GM12864 (cell line): ENCODE results near the gene LINC01488.

ENCODE experiments used
- DNase-seq: peaks from one replicate; pipeline ENCODE4 v3.0.0-alpha.2; 2011; ENCODE audit warnings: low read depth
- H3K4me3 ChIP-seq: 2 replicates; pipeline ENCODE4 v1.5.1; 2011; ENCODE audit warnings: mild to moderate bottlenecking, low read depth, low read length, control low read depth
- CTCF ChIP-seq: IDR thresholded peaks from 2 replicates; pipeline ENCODE4 v1.5.1; 2011; ENCODE audit warnings: low read depth, mild to moderate bottlenecking, moderate library complexity, low read length, control low read depth, inconsistent platforms; ENCODE audit errors: missing control alignments

The LINC01488 gene

DNA sequence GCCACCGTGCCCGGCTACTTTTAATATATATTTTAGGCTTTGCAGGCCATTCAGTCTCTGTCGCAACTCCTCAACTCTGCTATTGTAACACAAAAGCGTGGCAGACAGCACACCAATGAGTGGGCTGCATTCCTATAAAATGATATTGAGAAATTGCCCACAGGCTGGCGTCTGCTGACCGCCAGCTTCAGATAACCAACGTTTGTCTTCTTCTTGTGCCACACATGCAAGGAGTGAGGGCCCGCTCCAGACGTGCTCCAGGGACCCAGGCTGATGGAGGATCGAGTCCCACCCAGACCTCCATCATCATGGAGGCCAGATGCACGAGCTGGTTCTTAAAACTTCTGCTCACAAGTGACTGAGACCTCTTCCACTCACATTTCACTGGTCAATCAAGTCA is 35.4 kb upstream of the LINC01488 start:
- TF ChIP-seq CTCF: no peak
- DNase-seq: no peak
- no peak overlapping the region for H3K4me3 ChIP-seq

DNA sequence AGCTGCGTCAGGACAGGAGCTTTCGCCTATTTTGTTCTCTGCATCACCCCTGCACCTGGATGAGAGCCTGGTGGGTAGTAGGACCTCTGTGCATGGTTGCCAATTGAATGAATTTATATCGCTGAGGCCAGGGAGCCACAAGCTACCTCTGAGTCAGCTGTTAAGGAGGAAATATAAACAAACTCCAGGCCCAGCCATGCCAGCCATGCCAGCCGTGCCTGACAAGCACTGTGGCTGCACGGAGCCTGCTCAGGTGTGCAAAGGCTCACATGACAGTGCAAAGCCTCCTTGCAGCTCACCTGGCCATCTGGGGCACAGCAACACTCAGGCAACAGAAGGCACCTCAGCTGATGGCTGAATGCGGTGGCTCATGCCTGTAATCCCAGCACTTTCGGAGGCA is 33.7 kb upstream of the LINC01488 start:
- no peak for DNase-seq
- no peak overlapping the region for H3K4me3 ChIP-seq
- TF ChIP-seq CTCF: no peak

DNA sequence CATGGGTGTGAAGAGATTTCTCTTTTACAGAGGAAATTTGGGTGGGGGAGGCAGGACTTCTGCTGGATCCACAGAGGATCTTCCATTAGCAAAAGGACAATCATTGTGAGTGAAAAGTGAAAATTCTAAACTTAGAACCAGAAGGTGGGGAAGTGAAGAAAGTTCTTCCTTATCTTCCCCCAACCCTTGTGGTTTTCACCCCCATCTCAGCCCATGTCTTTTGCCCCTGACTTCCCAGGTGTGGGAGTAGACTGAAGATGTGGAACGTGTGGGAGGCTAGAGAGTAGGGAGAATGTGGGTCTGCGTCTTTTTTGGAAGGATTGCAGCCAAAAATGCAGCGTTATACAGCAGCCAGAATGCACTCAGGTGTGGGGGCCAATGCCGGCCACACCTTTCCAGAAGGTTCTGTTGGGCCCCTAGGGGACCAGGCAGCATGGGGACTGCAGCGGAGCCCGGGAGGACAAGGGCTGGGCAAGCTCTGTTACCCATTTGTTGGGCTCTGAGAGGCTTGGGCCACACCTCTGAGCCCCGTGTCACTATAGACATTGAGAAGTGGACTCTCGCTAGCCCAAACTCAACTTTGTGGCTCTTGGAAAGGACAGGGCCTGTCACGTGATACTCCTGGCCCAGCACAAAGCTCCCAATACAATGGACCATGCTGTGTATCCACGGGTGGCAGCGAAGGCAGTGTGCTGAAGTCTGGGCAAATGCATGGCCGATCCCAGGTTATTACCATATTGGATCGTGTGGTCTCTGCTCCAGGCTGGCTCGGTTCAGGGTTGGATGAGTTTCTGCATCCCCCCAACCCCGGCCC is 32.8 kb upstream of the LINC01488 start:
- no peak for TF ChIP-seq CTCF
- DNase-seq: no peak
- H3K4me3 ChIP-seq: no peak overlapping the region

DNA sequence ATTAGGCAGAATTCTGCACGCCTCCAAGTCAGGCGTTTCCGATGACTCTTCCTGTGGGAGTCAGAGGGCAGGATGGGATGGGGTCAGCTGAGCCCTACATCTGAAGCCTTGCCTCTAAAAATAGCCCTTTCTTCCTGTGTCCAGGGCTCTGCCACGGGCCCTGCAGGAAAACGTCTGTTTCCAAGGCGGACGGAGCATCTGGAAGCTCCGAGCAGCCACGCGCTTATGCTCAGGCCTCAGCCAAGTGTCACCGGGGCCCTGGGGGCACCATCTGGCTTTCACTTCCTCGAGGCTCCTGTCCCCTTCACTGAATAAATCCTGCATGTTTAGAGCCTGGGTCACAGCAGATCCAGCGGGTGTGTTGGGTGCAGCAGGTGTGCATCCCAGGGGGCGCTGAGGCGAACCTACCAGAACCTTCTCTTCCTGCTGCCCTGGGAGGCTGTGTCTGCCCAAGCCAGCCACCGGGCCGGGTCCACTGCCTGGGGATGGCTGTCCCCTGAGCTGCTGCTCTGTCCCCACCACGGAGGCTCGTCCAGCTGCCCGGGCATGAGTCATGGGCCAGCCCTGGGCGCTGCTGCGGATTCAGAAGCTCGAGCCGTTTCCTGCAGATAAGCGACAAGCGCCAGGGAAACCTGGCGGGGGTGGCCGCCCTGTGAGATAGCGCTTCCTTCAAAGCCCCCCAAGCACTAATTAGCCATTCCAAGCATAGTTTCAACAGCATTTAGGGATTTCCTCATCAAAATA is 32.0 kb upstream of the LINC01488 start:
- no peak for TF ChIP-seq CTCF
- no peak overlapping the region for H3K4me3 ChIP-seq
- DNase-seq: no peak

DNA sequence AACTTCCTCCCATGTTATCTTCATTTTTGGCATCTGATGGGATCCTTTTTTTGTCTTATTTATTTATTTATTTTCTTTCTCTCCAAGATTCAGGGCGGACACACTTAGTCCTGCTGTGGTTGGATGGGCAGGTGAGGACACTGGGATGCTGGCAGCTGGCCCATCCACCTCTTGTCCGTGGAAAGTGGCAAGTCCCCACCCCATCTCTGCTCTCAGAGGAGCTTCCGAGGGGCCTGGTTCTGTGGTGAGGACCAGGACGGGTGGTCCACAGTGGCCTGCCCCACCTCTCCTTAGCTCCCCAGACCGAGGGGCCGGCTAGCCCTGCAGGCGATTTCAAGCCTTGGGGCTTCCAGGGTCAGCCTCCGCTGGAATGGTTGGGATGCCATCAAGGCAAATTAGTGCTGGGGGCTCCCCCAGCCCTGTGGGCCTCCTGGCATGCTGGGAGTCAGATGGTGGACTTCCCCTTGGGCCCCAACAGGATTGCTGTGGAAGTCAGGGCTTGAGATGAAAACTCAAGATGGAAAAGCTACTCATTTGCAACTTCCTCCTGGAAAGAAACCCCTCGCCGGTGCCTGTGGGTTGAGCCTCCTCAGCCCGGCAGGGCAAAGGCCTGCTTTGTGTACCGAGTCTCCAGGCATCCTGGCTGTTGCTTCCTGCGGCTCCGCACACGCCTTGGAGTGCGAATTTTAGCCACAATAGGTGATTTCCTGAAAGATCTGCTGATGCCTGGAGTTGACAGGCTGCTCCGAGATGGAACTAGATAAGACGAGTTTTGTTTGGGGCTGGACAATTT is 31.2 kb upstream of the LINC01488 start:
- H3K4me3 ChIP-seq: no peak overlapping the region
- no peak for TF ChIP-seq CTCF
- DNase-seq: no peak

DNA sequence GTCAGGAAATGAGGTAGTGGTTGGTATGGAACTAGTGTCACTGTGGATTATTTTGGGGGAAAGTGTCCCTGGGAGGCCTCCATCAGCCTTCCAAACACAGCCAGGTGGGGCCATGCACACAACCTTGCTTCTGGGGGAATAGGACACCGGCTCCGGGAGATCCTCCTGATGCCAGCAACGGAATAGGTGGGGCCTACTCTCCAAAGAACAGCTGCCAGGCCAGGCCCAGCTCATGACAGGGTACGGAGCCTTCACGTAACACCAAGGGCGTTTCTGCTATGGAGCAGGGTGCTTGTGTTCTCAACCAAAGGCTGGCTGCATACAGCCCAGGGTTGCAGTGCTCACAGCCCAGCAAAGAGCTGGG is 30.6 kb upstream of the LINC01488 start:
- no peak for DNase-seq
- no peak for TF ChIP-seq CTCF
- H3K4me3 ChIP-seq: no peak overlapping the region
